Transverse colon (tissue), 4 donors: ENCODE results near the gene MBOAT1. TPM values are rescaled to one million over a fixed set of nuclear protein-coding genes. Genes with fewer than 3 reads are reported as not detected.

ENCODE experiments used
- DNase-seq: peaks from one replicate; pipeline ENCODE4 v3.0.0-alpha.2; 2019
- H3K27ac ChIP-seq, 4 donors: fragments of 200-600 bp; sonication (generic); 2 replicates each; pipeline ENCODE4 v1.5.1; 2016 to 2018; ENCODE audit warnings: inconsistent platforms in 4 of 4
- H3K27me3 ChIP-seq: fragments of 200-600 bp; sonication (generic); 2 replicates; pipeline ENCODE4 v1.5.1; 2017; ENCODE audit warnings: inconsistent platforms
- H3K36me3 ChIP-seq, 4 donors: fragments of 200-600 bp; sonication (generic); 2 replicates each; pipeline ENCODE4 v1.5.1; 2017 to 2019; ENCODE audit warnings: inconsistent platforms in 4 of 4
- H3K4me1 ChIP-seq, 4 donors: fragments of 200-600 bp; sonication (generic); 2 replicates each; pipeline ENCODE4 v1.5.1; 2017 to 2020; ENCODE audit warnings: inconsistent platforms in 4 of 4
- H3K4me3 ChIP-seq, 4 donors: fragments of 200-600 bp; sonication (generic); 1 replicate in 1 of 4; 2 replicates in 3 of 4; pipeline versions ENCODE4 v1.5.1 to v1.6.1; 2017 to 2019; ENCODE audit warnings: inconsistent platforms in 4 of 4
- H3K9me3 ChIP-seq, 2 donors: fragments of 200-600 bp; sonication (generic); 2 replicates each; pipeline ENCODE4 v1.5.1; 2017 to 2019; ENCODE audit warnings: inconsistent platforms in 2 of 2
- EP300 ChIP-seq: sonication (generic); formaldehyde crosslinking; IDR thresholded peaks from one replicate; pipeline ENCODE4 v1.6.1; 2017; ENCODE audit warnings: antibody characterized with exemption, low read depth
- POLR2A ChIP-seq: fragments of 450-650 bp; IDR thresholded peaks from one replicate; pipeline ENCODE4 v1.6.1; 2016; ENCODE audit warnings: antibody characterized with exemption, mild to moderate bottlenecking, moderate library complexity
- POLR2AphosphoS5 ChIP-seq, 3 donors: sonication (generic); formaldehyde crosslinking; IDR thresholded peaks; one replicate each; pipeline ENCODE4 v1.6.1; 2016; ENCODE audit warnings: antibody characterized with exemption in 3 of 3
- WGBS, 2 donors: methylation state at CpG; one replicate each; pipeline ENCODE4 v1.1.5; 2018; ENCODE audit warnings: low coverage in 1 of 2; 5-methylcytosine and 5-hydroxymethylcytosine counted together
- in situ Hi-C, 4 donors: fragments of 200-750 bp; cut with MboI; loops; one replicate each; pipeline versions ENCODE4 v1.15.0 to v1.15.1; 2017; ENCODE audit warnings: low sequenced_read_pairs in 3 of 4, low pct_ligation_motif_present in 1 of 4, low pct_unique_long_range_greater_than_20kb in 1 of 4
- intact Hi-C: fragments of 100-400 bp; cut with DNase I; formaldehyde crosslinking; loops from one replicate; pipeline ENCODE4 v1.15.1; 2023; ENCODE audit warnings: low total_unique reads
- total RNA-seq, 4 donors: library from RNA; depleted of rRNA; stranded (reverse); fragments of >200 nt; gene quantifications; one replicate each; pipeline ENCODE4 v1.1.0, GENCODE V29; 2016
- TF ChIP-seq, protein P1 (sequence below), 5 experiments: fragments of 200-600 bp in 3 of 5; fragments of 450-650 bp in 2 of 5; sonication (generic) in 3 of 5; IDR thresholded peaks; 1 replicate in 2 of 5; 2 replicates in 3 of 5; pipeline ENCODE4 v1.5.1; 2016 to 2017; ENCODE audit warnings: antibody characterized with exemption in 5 of 5, inconsistent platforms in 3 of 5, mild to moderate bottlenecking in 2 of 5, moderate library complexity in 1 of 5

The MBOAT1 gene
- total RNA-seq, 4 donors from 2014 or later: 10.3 to 85.3 (median 66.5) TPM

DNA sequence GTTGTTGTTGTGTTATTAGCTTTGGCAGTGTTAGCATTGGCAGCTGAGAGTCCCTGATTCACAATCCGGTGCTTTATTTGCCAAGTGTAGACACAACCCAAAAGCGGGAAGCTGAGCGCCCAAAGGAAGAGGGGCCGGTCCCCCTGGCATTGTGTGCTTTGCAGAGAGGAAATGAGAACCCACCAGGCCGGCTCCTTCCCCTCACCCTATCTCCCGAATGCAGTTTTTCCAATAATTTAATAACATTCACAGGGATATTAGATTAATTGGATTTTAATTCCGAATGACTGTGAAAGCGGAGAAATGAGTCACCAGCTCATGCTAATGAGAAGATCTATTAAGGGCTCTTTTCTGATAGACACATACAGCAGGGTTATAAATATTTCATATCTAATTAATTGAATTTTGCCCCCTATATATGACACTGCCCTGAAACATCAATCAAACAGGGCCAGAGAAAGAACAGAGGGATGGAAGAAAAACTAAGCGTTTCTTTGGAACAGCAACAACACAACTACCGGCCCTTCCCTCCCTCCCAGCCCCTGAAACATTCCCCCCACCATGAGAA is 143.8 kb downstream of the MBOAT1 start:
- H3K27me3 ChIP-seq: no peaks in the 10 kb centered on the region

DNA sequence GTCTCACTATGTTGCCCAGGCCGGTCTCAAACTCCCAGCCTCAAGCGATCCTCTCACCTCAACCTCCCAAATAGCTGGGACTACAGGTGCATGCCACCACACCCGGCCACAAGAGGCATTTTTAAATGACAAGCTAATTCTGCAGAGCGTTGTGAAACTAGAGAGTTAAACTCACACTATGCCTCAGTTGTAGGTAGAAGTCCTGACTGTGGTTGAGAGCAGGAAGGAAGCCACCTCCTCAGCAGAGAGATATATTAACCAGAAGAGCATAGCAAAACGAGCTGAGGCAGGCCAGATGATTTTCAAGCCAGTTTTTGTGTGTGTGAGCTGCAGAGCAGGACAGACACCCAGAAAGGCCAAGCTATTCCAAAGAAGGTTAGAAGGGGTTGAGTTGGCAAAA is 150.3 kb downstream of the MBOAT1 start:
- Histone ChIP-seq H3K36me3 (no peaks in the 10 kb centered on the region), H3K27me3 (no peaks in the 10 kb centered on the region), H3K27ac (no peak overlapping the region), H3K9me3 (no peaks in the 10 kb centered on the region), H3K4me3 (no peak overlapping the region), H3K4me1 (no peaks in the 10 kb centered on the region)
- intact Hi-C loops: no loop called here
- in situ Hi-C loops: loop anchor here in 2 of 4 donors (25.0 kb wide), 2 partner anchors 1075 to 1475 kb away; no protein-coding TSS in a partner anchor
- no peak for DNase-seq
- TF ChIP-seq EP300 (no peak), POLR2A (no peak), POLR2AphosphoS5 (IDR thresholded peaks at IDR 0.05) (no peak)
- TF ChIP-seq, protein P1, sequence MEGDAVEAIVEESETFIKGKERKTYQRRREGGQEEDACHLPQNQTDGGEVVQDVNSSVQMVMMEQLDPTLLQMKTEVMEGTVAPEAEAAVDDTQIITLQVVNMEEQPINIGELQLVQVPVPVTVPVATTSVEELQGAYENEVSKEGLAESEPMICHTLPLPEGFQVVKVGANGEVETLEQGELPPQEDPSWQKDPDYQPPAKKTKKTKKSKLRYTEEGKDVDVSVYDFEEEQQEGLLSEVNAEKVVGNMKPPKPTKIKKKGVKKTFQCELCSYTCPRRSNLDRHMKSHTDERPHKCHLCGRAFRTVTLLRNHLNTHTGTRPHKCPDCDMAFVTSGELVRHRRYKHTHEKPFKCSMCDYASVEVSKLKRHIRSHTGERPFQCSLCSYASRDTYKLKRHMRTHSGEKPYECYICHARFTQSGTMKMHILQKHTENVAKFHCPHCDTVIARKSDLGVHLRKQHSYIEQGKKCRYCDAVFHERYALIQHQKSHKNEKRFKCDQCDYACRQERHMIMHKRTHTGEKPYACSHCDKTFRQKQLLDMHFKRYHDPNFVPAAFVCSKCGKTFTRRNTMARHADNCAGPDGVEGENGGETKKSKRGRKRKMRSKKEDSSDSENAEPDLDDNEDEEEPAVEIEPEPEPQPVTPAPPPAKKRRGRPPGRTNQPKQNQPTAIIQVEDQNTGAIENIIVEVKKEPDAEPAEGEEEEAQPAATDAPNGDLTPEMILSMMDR (IDR thresholded peaks at IDR 0.05): no peak
- WGBS, 2 donors: 68 to 69% methylated on average over 3 to 5 of the region's 5 CpGs

More for the DNA sequence above, 143.8 kb downstream of the MBOAT1 start:
- no peak for DNase-seq
- Histone ChIP-seq H3K27ac (no peak overlapping the region), H3K36me3 (no peaks in the 10 kb centered on the region), H3K9me3 (no peaks in the 10 kb centered on the region), H3K4me3 (no peak overlapping the region), H3K4me1 (no peaks in the 10 kb centered on the region)
- in situ Hi-C loops: loop anchor here in 2 of 4 donors (25.0 kb wide), 2 partner anchors 1081 to 1481 kb away; no protein-coding TSS in a partner anchor
- intact Hi-C loops: no loop called here
- TF ChIP-seq POLR2A (no peak), POLR2AphosphoS5 (IDR thresholded peaks at IDR 0.05) (no peak), EP300 (no peak)
- TF ChIP-seq, protein P1 (IDR thresholded peaks at IDR 0.05): no peak
- WGBS, 2 donors: 82 to 91% methylated on average over 5 to 10 of the region's 10 CpGs

DNA sequence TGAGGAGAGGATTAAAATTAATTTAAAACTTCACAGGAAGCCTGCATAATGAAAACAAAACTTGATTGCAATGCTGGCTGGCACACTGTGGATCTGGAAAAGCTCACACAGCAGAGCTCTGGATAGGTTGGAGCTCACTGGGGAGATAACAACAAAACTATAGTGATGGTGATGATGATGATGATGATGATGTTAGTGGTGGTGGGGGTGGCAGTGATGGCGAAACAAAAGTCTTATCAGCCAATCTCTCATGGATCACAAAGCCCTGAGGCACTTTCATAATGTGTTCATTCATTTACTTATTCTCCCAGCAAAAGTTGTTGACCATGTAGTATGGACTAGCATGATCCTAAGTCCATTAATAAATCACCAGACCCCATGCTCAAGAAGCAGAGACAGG is 152.0 kb downstream of the MBOAT1 start:
- no peaks in the 10 kb centered on the region for H3K36me3 ChIP-seq
- H3K9me3 ChIP-seq: no peaks in the 10 kb centered on the region
- 81 to 100% methylated on average over 1 of the region's 1 CpG for WGBS, 2 donors
- H3K27me3 ChIP-seq: no peaks in the 10 kb centered on the region
- no peak overlapping the region for H3K27ac ChIP-seq
- TF ChIP-seq POLR2AphosphoS5 (IDR thresholded peaks at IDR 0.05): no peak
- TF ChIP-seq POLR2A: no peak
- TF ChIP-seq, protein P1 (IDR thresholded peaks at IDR 0.05): no peak
- TF ChIP-seq EP300: no peak
- no peak for DNase-seq
- in situ Hi-C loops: loop anchor here in 2 of 4 donors (25.0 kb wide), 2 partner anchors 1073 to 1473 kb away; no protein-coding TSS in a partner anchor
- no peaks in the 10 kb centered on the region for H3K4me1 ChIP-seq
- no peak overlapping the region for H3K4me3 ChIP-seq
- intact Hi-C loops: no loop called here

DNA sequence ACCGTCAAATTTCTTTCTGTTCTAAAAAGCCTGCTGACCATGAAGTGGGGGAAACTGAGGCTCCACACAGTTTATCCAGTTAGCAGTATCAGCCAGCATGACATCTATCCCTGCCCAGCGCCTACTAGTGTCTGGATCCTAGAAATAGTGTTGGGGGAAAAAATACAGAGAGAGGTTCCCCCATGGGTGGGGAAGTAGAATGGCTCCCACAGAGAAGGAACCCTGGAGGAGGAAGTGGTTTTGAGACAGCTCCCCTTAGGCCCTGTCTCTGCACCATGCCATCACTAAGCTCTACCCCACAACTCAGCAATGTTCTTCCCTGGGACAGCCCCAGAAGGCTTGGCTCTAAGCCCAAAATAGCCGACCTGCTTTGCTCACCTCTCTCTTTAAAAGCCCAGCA is 153.4 kb downstream of the MBOAT1 start:
- TF ChIP-seq POLR2A (no peak), POLR2AphosphoS5 (IDR thresholded peaks at IDR 0.05) (no peak), EP300 (no peak)
- TF ChIP-seq, protein P1 (IDR thresholded peaks at IDR 0.05): no peak
- intact Hi-C loops: no loop called here
- H3K27me3 ChIP-seq: no peaks in the 10 kb centered on the region
- H3K4me1 ChIP-seq: no peaks in the 10 kb centered on the region
- 67% methylated on average over 3 of the region's 3 CpGs; no CpG with 5 or more reads in 1 of the 2 donors for WGBS, 2 donors
- in situ Hi-C loops: loop anchor here in 3 of 4 donors (10.0 to 25.0 kb wide), 3 partner anchors 1072 to 1474 kb away; no protein-coding TSS in a partner anchor
- no peak overlapping the region for H3K27ac ChIP-seq
- no peak for DNase-seq
- no peaks in the 10 kb centered on the region for H3K9me3 ChIP-seq
- H3K36me3 ChIP-seq: no peaks in the 10 kb centered on the region
- H3K4me3 ChIP-seq: no peak overlapping the region
